ENCODE data around the gene TMEM41B. TPM values are rescaled to one million over a fixed set of nuclear protein-coding genes. Genes with fewer than 3 reads are reported as not detected.
"Not testable (repeated sequence)": the region's sequence is repeated elsewhere in the genome, so short reads cannot be mapped to it uniquely, and the experiment has no call there.

TMEM41B gene
- total RNA-seq, 1 donor, result 12.9 TPM

DNA sequence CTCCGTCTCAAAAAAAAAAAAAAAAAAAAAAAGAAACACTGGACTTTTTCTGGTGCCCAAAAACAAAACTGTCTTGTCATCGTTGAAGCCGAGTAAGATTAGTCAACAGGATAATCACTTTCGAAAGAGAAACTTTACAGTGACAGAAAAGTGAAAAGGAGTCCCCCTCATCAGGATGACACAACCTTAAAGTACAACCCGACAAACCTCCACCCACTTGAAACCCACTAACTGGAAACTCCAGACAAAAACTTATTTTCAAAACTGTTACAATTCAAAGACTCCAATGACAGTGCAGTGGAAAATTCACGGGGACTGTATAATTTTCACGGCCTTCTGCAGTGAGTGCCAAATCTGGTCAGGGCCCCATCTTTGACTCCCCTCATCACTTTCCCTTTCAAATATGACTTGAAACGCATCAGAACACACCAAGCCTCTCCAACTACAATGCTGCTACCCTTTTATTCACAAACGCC lies 50.5 kb downstream of the TMEM41B start:
- peak in 2 of 3 donors; percentile 70 to 82 for DNase-seq (ENCODE audit: low read depth in 2 of 3, low spot score in 2 of 3)

DNA sequence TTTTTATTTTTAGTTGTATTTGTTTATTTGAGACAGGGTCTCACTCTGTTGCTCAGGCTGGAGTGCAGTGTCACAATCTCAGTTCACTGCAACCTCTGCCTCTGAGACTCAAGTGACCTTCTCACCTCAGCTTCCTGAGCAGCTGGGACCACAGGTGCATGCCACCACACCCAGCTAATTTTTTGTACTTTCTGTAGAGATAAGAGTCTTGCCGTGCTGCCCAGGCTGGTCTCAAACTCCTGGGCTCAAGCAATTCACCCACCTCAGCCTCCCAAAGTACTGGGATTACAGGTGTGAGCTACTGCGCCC lies 53.6 kb downstream of the TMEM41B start:
- DNase-seq (ENCODE audit: low read depth in 2 of 3, low spot score in 2 of 3), result not testable (repeated sequence)

DNA sequence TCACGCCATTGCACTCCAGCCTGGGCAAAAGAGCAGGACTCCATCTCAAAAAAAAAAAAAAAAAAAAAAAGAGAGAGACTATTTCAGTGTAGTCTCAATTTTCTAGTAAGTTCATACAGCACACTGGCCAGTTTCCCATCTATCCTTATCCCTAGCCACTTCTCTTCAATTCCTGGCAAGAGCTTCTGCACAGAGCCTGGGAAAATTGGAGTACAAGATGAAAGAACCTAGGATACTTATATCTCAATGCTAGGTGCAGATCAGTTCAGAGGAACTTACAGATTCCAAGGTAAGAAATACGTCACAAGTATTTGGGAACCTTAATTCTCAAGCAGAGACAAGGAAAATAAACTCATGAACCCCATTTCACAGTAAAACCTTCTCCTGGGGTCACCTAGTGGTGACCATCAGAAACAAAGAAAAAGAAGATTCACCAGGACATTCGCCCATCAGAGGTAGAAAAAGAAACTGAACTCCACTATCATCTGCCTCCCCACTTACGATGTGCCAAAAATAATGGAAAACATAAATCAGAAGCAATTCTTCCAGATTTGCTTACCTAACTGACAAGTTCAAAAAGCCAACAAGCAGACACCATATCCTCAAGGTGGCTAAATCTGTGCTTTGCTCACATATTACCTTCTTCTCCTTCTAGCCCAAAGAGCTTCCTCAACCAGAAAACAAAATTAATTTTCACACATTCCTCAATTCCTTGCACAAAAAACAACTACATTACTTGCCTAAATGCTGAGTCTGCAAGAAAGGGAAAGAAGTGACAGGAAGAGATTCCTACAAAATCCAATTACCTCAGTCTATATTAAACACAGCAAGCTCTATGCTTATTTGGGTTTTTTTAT lies 54.2 kb downstream of the TMEM41B start:
- no peak for DNase-seq (ENCODE audit: low read depth in 2 of 3, low spot score in 2 of 3)

DNA sequence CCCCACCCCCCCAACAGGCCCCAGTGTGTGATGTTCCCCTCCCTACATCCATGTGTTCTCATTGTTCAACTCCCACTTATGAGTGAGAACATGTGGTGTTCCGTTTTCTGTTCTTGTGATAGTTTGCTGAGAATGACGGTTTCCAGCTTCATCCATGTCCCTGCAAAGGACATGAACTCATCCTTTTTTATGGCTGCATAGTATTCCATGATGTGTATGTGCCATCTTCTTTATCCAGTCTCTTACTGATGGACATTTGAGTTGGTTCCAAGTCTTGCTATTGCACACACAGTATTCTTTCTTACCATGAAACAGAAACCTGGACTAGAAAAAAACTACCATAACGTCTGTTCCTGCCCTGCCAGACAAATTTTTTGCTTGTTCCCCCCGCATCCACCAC lies 56.1 kb downstream of the TMEM41B start:
- not testable (repeated sequence) for DNase-seq (ENCODE audit: low read depth in 2 of 3, low spot score in 2 of 3)

DNA sequence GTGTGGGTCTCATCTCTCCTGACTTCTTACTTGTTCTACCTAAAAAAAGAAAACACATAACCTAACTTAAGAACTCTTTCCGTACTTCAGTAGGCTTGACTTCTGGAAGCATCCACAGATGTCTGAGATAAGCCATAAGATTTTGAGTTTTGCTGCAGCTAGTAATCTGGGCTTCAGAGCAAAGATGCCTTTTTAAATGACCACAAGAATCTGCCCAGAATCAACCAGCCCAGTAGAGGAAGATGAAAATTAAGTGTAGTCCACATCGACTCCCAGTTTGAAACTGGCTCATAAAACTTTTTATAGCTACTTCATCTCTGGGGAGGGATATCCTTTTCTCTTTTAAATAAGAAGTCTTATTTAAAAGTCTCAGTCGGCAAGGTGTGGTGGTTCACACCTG lies 60.0 kb downstream of the TMEM41B start:
- no peak for DNase-seq (ENCODE audit: low read depth in 2 of 3, low spot score in 2 of 3)

GRCh38 chr11:9253086-9253485 lies 61.3 kb downstream of the TMEM41B start:
- DNase-seq (ENCODE audit: low read depth in 2 of 3, low spot score in 2 of 3), result peak in 1 of 3 donors; percentile 39

GRCh38 chr11:9251311-9251710 lies 63.1 kb downstream of the TMEM41B start:
- DNase-seq (ENCODE audit: low read depth in 2 of 3, low spot score in 2 of 3), result no peak

GRCh38 chr11:9250139-9250582 lies 64.2 kb downstream of the TMEM41B start:
- DNase-seq (ENCODE audit: low read depth in 2 of 3, low spot score in 2 of 3), result peak in 2 of 3 donors; percentile 78 to 88

DNA sequence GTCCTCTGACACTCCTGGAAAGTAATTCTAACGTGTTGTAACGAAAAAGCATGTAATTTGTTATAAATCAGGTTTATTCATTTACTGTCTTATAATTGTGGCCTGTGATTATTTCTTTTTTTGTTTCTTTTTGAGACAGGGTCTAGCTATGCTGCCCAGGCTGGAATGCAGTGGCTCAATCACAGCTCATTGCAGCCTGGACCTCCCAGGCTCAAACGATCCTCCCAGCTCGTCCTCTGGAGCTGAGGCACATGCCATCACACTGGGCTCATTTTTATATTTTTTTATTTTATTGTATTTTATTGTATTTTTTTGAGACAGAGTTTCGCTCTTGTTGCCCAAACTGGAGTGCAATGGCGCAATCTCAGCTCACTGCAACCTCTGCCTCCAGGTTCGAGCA lies 65.1 kb downstream of the TMEM41B start:
- no peak for DNase-seq (ENCODE audit: low read depth in 2 of 3, low spot score in 2 of 3)

GRCh38 chr11:9247863-9248262 lies 66.5 kb downstream of the TMEM41B start:
- DNase-seq (ENCODE audit: low read depth in 2 of 3, low spot score in 2 of 3), result no peak

DNA sequence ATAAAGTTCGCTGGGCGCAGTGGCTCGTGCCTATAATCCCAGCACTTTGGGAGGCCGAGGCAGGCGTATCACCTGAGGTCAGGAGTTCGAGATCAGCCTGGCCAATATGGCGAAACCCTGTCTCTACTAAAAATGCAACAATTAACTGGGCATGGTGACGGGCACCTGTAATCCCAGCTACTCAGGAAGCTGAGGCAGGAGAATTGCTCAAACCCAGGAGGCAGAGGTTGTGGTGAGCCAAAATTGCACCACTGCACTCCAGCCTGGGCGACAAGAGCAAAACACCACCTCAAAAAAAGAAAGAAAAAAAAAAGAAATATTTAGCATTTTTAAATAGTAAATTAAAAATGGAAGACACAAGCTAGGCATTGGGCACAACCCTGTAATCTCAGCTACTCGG lies 78.2 kb downstream of the TMEM41B start:
- DNase-seq (ENCODE audit: low read depth in 2 of 3, low spot score in 2 of 3), result not testable (repeated sequence)

GRCh38 chr11:9232482-9232881 lies 81.9 kb downstream of the TMEM41B start:
- no peak for DNase-seq (ENCODE audit: low read depth in 2 of 3, low spot score in 2 of 3)

DNA sequence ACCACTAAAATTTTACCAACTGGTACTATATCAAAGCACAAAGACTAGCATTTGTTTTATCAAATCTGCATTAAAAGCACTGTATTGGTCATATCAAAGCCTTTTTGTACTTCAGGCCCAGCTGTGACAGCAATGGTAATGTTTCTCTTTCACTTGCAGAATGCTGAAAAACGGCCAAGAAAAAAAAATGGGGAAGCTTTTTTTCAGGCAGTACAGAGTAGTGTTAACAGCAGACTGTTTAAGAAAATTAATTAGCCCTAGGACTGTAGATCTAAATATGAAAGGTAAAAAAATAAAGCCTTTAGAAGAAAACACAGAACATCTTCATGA lies 82.6 kb downstream of the TMEM41B start:
- peak in 2 of 3 donors; percentile 61 to 89 for DNase-seq (ENCODE audit: low read depth in 2 of 3, low spot score in 2 of 3)

Small RNA genes within 50 kb of the gene (small RNA-seq; reads per million reads assigned to genes)
- gene RF00017, result not detected

Other genes starting within 250 kb of the TMEM41B start
- 0.27 TPM for gene SCUBE2, start 223.0 kb downstream of the TMEM41B start, total RNA-seq
- 433 TPM for gene DENND5A, start 49.2 kb downstream of the TMEM41B start, total RNA-seq
- gene IPO7, start 70.1 kb upstream of the TMEM41B start, total RNA-seq, result 42.8 TPM
- gene ZNF143, start 146.4 kb upstream of the TMEM41B start, total RNA-seq, result 38.8 TPM